MV-4-11 (cell line): Measurements from ENCODE around the gene PXDN.
"Not testable (repeated sequence)": the region's sequence is repeated elsewhere in the genome, so short reads cannot be mapped to it uniquely, and the experiment has no call there.

Experiments used
- DNase-seq: peaks from one replicate; lab custom pipeline; 2025; lab: John Stamatoyannopoulos, UW

The PXDN gene

GRCh38 chr2:1740716-1741589, 3.4 kb downstream of the PXDN start:
- no peak for DNase-seq

GRCh38 chr2:1739961-1740715, 4.2 kb downstream of the PXDN start:
- no peak for DNase-seq

GRCh38 chr2:1739322-1739957, 4.9 kb downstream of the PXDN start:
- DNase-seq = no peak

DNA sequence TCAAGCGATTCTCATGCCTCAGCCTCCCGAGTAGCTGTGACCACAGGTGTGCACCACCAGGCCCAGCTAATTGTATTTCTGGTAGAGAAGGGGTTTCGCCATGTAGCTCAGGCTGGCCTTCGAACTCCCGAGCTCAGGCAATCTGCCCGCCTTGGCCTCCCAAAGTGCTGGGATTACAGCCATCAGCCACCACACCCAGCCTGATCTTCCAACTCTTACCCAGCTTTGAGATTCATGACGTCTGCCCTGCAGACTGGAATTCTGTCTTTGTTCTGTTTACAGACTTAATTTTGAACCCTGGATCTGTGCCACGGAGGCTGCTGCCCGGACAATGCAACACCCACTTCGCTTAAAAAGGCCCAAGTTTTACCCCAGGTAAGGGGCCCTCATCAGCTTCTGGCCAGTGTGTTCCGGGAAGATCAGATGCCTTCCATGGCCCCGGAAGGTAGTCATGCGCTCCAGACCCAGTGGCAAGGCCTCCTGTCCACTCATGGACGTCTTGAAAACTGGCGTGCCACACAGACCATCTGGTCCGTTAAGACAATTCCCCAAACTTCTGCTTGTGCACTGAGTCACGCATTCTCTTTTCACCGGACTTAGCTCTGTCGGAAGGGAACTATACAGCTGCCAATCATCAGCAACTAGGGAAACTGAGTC, 5.5 kb downstream of the PXDN start:
- DNase-seq = no peak

DNA sequence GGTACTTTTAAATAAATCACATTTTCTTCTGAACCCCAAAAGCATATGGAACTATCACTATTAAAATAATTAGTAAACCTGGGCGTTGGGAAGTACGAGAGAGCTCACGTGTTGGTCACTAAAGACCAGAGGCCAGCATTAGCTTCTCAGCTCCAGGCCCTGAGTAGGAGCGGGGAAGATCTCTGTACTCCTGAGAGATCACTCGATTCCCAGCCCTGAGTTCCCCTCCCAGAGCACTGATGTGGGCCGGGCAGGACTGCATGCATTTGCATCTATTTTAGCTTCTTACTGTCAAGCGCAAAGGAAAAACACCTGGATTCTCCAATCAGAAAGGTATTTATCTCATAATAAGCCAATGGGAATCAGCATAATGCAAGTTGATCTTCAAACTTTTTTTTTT, 6.2 kb downstream of the PXDN start:
- DNase-seq = no peak

- DNase-seq = no peak
These were observed 7.3 kb downstream of the PXDN start for GRCh38 chr2:1736997-1737480.

- no peak for DNase-seq
These were observed 8.3 kb downstream of the PXDN start for GRCh38 chr2:1736045-1736444.

- not testable (repeated sequence) for DNase-seq
These were observed 11.0 kb downstream of the PXDN start for GRCh38 chr2:1733298-1733697.

DNA sequence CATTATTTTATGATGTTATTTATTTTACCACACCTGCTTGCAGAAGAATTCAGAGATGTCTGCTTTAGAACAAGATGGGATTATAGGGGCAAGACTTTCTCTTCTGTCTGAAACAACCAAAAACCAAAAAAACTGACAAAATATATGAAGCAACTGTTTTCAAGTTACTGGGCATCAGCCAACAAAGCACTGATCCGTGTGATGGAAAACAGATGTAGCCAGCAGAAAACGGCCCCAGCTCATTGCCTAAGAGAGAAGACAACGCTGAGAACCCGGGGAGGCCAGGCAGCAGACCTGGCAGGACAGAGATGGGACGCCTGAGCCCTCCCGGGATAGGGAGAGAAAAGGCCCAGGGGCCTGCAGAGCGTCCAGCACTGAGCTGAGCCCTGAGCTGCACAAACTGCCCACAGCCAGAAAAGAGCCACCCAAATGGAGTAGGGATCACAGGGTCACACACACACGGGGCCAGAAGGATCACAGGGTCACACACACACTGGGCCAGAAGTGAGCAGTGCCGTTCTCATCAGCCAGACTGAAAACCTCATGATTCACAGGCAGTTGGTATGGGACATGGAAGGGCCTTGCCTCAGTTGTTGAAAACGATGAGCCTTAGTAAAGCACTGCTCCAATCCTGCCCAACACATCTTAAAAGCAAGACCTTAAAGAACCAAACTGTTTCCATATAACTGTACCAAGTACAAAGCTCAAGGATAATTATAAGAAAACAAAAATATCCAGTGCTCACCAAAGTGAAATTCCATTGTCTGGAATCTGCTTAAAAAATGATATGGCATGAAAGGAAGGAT, 12.1 kb downstream of the PXDN start:
- no peak for DNase-seq

DNA sequence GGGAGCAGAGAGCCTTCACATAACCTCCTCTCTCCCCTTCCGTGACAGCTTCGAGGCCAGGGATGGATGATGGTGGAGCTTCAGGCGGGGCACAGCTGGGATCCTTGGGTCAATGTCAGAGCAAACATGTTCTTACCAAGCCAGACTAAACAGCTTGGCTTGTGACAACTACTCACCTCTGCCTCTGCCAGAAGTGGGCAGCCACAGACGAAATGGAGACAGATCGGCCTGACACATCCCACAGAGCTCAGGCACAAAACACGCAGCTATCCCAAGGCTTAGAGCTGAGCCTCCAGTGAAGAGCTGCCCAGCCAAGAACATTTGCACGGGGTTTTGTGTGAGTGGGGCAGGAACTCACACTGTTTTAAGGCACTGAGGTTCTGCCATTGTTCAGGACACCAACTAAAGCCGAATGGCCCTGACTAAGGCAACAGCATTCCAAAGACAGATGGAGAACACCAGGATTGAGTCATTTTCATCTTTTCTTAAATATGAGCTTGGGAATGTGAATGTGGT, 12.8 kb downstream of the PXDN start:
- no peak for DNase-seq

DNA sequence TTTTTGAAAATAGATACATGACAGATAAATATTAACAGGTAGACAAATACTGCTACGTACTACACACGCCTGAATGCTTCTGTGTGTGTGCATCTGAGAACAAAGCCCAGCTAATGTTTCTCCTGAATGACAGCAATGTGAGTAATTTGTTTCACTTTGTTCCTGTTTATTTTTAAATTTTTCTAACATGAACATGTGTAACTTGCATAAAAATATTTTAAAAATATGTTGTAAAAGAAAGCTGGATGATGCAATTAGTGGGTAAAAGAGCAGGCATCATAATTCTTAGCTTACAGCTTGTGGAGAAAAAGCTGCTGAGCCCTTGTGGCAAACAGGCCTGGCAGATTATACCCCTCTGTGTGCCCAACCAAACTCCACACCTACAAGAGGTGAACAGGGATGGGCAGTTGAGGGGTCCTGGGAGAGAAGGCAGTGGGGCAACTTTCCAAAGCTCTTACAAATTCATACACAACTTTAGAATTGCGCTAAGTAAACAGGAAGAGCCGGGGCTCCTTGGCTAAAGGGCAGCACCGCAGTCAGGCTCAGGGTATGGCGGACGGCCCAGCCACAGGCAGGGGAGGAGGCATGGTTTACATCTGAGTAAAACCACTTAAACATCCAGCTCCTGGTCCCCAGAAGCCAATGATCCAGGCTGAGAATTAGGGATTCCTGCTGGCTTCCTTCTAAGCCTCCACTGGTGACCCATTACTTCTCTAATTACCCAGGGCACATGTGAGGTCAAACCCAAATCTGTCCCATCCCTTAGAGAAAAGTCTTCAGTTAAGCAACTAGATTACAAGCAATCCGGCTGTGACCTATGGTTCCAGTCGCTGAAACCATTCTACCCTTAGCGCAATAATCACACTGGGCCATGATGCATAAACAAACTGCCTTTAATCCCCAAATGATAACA, 14.0 kb downstream of the PXDN start:
- no peak for DNase-seq

- DNase-seq = no peak
These were observed 15.1 kb downstream of the PXDN start for GRCh38 chr2:1729242-1729641.

GRCh38 chr2:1728821-1729220, 15.5 kb downstream of the PXDN start:
- DNase-seq = no peak

DNA sequence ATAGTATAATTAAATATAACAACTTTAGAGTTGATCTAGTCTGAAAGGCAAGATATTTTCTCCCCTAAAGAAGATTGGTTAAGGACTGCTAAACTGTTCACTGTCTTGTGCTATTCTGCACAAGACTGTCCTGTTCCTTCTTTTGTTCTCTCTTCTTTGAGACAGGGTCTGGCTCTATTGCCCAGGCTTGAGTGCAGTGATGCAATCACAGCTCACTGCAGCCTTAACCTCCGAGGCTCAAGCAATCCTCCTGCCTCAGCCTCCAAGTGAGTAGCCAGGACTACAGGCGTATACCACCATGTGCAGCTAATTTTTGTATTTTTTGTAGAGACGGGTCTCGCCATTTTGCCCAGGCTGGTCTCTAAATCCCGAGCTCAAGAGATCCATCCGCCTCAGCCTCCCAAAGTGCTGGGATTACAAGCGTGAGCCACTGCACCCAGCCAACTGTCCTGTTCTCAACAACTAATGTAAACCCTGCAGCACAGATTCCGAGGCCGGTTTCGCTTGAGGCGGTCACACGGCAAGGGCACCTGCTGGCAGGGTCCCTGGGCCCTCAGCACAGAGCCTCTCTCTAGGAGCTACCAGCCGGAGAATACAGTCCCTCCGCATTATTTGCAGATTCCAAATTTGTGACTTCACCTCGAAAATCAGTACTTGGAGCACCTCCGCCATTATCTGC, 16.4 kb downstream of the PXDN start:
- no peak for DNase-seq

GRCh38 chr2:1727101-1727771, 17.1 kb downstream of the PXDN start:
- no peak for DNase-seq

- DNase-seq = no peak
These were observed 17.8 kb downstream of the PXDN start for GRCh38 chr2:1726558-1726957.

DNA sequence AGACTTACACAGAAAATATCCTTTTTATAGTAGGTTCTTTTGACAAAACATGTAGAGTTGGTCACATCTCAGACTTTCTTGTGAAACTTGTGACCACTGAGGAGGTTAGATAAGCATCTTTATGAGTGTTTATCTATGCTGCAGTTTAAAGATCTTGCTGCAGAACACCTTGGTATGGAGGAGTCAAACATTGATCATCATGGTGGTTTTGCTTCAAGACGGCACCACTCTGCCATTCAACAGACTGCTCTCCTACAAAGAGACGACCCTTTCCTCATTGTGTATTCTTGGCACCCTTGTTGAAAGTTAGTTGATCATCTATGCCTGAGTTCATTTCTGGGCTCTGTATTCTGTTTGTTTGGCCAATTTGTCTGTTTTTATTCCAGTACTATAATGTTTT, 20.0 kb downstream of the PXDN start:
- not testable (repeated sequence) for DNase-seq

DNA sequence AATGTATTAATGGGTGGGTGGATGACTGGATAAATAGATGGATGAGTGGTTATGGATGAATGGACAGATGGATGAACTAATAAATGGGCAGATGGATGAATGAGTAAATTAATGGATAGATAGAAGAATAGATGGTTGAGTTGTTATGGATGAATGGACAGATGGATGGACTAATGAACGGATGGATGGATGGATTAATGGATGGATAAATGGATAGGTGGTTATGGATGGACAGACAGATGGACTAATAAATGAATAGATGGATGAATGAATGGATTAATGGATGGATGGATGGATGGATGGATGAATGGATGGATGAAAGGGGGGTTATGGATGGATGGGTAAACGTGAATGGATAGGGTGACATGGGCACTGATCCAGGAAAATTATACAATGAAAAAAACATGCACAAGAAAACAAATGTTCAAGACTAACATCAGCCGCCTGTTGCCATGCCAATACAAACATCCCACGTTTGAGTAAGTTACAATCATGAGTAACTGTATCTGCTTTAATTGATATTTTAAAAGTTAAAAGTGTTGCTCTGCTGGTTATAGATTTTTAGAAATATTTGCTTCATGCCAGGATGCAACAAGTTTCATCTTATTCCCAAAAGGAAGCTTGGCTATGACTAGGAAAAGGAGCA, 20.8 kb downstream of the PXDN start:
- no peak for DNase-seq
